Spinal cord (tissue), 10 donors: Measurements from ENCODE around the gene TTLL8. TPM values are rescaled to one million over a fixed set of nuclear protein-coding genes. Genes with fewer than 3 reads are reported as not detected.
"Not testable (repeated sequence)": the region's sequence is repeated elsewhere in the genome, so short reads cannot be mapped to it uniquely, and the experiment has no call there.

ENCODE experiments used
- DNase-seq, 6 donors: peaks; one replicate each; pipeline versions ENCODE4 v3.0.0 to v3.0.0-alpha.2; 2013 to 2015; ENCODE audit warnings: low spot score in 6 of 6, low read depth in 4 of 6
- H3K27ac ChIP-seq: one replicate; pipeline ENCODE4 v1.5.1; 2013; ENCODE audit warnings: low read depth, low read length, control low read depth
- H3K27me3 ChIP-seq: one replicate; pipeline ENCODE4 v1.6.1; 2013; ENCODE audit warnings: low read length; ENCODE audit not compliant: control insufficient read depth, insufficient read depth
- H3K36me3 ChIP-seq: one replicate; pipeline ENCODE4 v1.6.1; 2013; ENCODE audit warnings: low read length; ENCODE audit not compliant: control insufficient read depth, insufficient read depth
- H3K4me1 ChIP-seq: one replicate; pipeline ENCODE4 v1.6.1; 2013; ENCODE audit warnings: low read length; ENCODE audit not compliant: control insufficient read depth, insufficient read depth
- H3K4me3 ChIP-seq: one replicate; pipeline ENCODE4 v1.5.1; 2013; ENCODE audit warnings: low read depth, low read length, control low read depth
- H3K9me3 ChIP-seq: one replicate; pipeline ENCODE4 v1.6.1; 2013; ENCODE audit warnings: low read length; ENCODE audit not compliant: control insufficient read depth, insufficient read depth
- WGBS: methylation state at CpG from one replicate; pipeline ENCODE4 v1.1.5; 2013; ENCODE audit warnings: missing lambda C conversion rate; ENCODE audit not compliant: insufficient coverage; 5-methylcytosine and 5-hydroxymethylcytosine counted together
- polyA plus RNA-seq, 2 donors: library from polyadenylated mRNA; unstranded; fragments of 120-200 nt; gene quantifications; one replicate each; pipeline ENCODE4 v1.2.1, GENCODE V29; 2013; ENCODE audit not compliant: insufficient read length in 2 of 2
- total RNA-seq, 2 donors: library from RNA; depleted of rRNA in 1 of 2; stranded (reverse); fragments of 120-200 nt in 1 of 2; fragments of >200 nt in 1 of 2; gene quantifications; one replicate each; pipeline versions ENCODE4 v1.2.3 to v1.2.4, GENCODE V29; 2013 to 2014
- donor health status: healthy.

The TTLL8 gene
- total and polyA plus RNA-seq, 4 donors, result not detected

DNA sequence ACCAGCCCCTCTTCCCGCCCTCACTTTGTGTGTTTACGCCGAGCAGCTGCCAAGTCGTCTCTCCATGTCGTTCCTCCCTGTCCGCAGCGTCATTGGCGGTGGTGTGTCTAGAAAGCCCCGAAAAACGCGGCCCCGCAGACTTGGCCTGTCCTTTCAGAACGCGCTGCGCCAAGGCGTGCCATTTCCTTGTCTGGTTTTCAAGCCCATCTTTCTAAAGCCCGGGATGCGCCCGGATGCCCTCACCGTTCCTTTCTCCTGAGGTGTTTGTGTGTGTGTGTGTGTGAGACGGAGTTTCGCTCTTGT is 32.3 kb upstream of the TTLL8 start:
- H3K36me3 ChIP-seq, result peaks cover 5% of the 10 kb centered on the region
- peaks cover 13% of the 10 kb centered on the region for H3K4me1 ChIP-seq
- H3K4me3 ChIP-seq, result no peak overlapping the region
- 86% methylated on average over 16 of the region's 22 CpGs for WGBS
- H3K9me3 ChIP-seq, result no peaks in the 10 kb centered on the region
- H3K27me3 ChIP-seq, result no peaks in the 10 kb centered on the region
- no peak overlapping the region for H3K27ac ChIP-seq
- DNase-seq, result no peak

DNA sequence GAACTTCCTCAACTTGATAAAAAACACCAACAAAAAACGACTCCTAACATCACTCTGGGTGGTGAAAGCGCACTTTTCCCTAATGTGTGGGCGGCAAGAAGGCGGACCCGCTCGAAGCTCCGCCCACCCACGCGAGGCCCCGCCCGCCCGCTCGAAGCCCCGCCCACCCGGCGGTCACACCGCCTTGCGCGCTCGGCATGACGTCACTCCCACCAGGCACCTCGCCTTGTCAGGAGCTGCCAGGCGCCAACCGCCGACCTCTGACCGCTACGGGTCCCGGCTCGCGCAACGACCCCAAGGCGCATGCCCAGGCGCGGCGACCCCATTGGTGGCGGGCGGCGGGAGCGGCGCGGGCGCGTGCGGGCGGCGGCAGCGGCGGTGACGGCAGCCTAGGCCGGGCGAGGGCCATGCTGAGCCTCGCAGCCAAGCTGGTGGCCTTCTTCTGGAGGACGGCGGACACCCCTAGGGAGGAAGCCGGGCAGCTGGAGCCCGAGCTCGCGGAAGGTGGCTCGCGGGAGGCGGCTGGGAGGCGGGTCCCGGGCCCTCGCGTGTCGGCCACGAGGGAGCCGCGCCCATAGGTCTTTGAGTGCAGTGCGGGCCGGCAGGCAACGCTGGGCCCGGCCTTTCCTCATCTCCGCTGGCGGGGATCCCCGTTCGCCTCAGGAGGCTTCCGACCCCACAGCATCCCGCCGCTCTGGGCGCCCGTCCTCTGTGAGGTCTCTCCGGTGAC is 31.7 kb upstream of the TTLL8 start, which contains the start of gene MOV10L1:
Gene MOV10L1 (plus strand): TSS at position 325 of the 730 bp plus-strand sequence. CDS start 83 bp downstream, at position 408.
- H3K4me1 ChIP-seq, result peaks cover 18% of the 10 kb centered on the region
- no peak within 1 kb of the TSS for H3K27ac ChIP-seq
- DNase-seq, result peak in 3 of 6 donors; percentile 38 to 89 (median 54)
- WGBS, result 29% methylated on average over 79 of the region's 83 CpGs
- no peak within 1 kb of the TSS for H3K4me3 ChIP-seq
- no peaks in the 10 kb centered on the region for H3K9me3 ChIP-seq
- H3K27me3 ChIP-seq, result no peaks in the 10 kb centered on the region
- H3K36me3 ChIP-seq, result peaks cover 5% of the 10 kb centered on the region

DNA sequence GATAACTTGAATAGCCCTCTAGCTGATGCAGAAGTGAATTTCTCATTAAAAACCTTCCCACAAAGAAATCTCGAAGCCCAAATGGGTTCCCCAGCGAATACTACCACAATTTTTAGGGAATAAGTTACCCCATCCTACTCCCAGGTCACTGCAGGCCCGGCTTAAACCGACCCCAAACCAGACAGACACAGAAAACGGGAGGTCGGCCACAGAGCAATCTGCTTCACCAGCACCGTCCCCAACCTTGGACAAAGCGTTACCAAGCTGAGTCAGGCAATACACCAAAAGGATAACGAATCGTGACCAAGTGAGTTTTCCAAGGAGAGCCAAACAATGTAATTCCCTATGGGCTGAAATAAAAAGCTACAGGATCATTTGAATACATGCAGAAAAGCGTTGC is 31.1 kb upstream of the TTLL8 start:
- H3K27me3 ChIP-seq, result no peaks in the 10 kb centered on the region
- 79% methylated on average over 9 of the region's 11 CpGs for whole genome bisulfite sequencing
- H3K36me3 ChIP-seq, result peaks cover 5% of the 10 kb centered on the region
- no peak overlapping the region for H3K27ac ChIP-seq
- H3K4me1 ChIP-seq, result peaks cover 24% of the 10 kb centered on the region
- no peak overlapping the region for H3K4me3 ChIP-seq
- DNase-seq, result no peak
- H3K9me3 ChIP-seq, result no peaks in the 10 kb centered on the region

DNA sequence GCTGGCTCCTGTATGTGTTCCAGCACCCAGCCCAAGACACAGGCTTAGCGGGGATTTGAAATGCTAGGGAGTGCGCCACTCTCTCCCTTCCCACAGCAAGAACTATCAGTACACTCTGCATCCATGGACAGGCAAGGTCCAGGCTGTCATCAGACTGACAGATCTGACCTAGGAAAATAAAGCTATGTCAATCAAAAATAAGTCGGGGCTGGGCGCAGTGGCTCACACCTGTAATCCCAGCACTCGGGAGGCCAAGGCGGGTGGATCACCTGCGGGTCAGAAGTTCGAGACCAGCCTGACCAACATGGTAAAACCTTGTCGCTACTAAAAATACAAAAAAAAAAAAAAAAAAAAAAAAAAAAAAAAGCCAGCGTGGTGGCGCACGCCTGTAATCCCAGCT is 30.0 kb upstream of the TTLL8 start:
- Histone ChIP-seq H3K9me3 (no peaks in the 10 kb centered on the region), H3K4me1 (peaks cover 35% of the 10 kb centered on the region), H3K36me3 (peaks cover 7% of the 10 kb centered on the region), H3K27me3 (no peaks in the 10 kb centered on the region), H3K27ac (no peak overlapping the region), H3K4me3 (no peak overlapping the region)
- DNase-seq, result no peak
- WGBS, result 90% methylated on average over 7 of the region's 12 CpGs

DNA sequence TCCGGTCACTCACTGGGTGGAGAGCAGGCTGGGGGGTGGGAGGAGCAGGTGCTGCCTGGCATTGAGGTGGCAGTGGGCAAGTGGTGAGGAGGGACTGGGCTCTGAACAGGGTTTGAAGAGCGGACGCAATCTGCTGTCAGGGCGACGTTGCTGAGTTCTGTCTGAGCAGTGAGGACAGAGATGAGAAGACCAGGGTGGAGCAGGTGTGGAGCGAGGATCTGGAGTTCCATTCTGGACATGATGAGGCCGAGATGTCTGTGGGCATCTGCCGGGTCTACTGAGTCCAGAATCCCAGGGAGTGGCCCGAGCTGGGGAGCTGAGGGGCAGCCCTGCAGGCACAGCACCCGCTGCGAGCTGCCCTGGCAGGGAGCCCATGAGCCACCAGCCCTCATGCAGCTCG is 29.5 kb upstream of the TTLL8 start:
- Histone ChIP-seq H3K27ac (no peak overlapping the region), H3K27me3 (no peaks in the 10 kb centered on the region), H3K9me3 (no peaks in the 10 kb centered on the region), H3K4me1 (peaks cover 40% of the 10 kb centered on the region), H3K36me3 (peaks cover 12% of the 10 kb centered on the region), H3K4me3 (no peak overlapping the region)
- no peak for DNase-seq
- WGBS, result 89% methylated on average over 12 of the region's 12 CpGs

DNA sequence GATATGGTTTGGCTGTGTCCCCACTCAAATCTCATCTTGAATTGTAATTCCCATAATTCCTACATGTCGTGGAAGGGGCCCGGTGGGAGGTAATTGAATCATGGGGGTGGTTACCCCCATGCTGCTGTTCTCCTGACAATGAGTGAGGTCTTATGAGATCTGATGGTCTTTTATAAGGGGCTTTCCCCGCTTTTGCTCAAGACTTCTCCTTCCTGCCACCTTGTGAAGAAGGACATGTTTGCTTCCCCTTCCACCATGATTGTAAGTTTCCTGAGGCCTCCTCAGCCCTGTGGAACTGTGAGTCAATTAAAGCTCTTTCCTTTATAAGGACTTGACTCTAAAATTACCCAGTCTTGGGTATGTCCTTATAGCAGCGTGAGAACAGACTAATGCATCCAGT is 28.9 kb upstream of the TTLL8 start:
- H3K4me3 ChIP-seq, H3K27ac ChIP-seq, H3K27me3 ChIP-seq, H3K9me3 ChIP-seq, DNase-seq: not testable (repeated sequence)
- Histone ChIP-seq H3K36me3 (peaks cover 18% of the 10 kb centered on the region), H3K4me1 (peaks cover 40% of the 10 kb centered on the region)
- 100% methylated on average over 1 of the region's 4 CpGs for WGBS

DNA sequence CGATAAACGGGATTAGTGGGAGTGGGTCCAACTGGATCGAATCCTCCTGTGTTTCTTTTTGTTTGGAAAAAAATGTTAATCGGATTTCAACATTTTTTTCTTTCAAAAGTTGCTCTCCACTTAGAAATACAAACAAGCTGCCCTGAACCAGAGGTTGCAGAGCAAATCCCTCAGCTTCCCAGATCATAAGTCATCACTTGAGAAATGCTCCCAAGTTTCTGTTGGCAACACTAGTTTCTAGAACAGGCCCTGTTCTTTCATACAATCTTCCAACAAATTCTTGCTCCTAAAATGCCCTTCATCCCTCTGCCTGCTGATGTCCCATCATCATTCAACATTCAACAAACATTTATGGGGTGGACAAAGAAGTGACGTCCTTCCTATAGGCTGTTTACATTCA is 28.4 kb upstream of the TTLL8 start:
- DNase-seq, result no peak
- Histone ChIP-seq H3K4me3 (no peak overlapping the region), H3K27ac (no peak overlapping the region), H3K4me1 (peaks cover 40% of the 10 kb centered on the region), H3K36me3 (peaks cover 23% of the 10 kb centered on the region), H3K27me3 (no peaks in the 10 kb centered on the region), H3K9me3 (no peaks in the 10 kb centered on the region)
- WGBS, result no CpG with 5 or more reads among the region's 5 CpGs

DNA sequence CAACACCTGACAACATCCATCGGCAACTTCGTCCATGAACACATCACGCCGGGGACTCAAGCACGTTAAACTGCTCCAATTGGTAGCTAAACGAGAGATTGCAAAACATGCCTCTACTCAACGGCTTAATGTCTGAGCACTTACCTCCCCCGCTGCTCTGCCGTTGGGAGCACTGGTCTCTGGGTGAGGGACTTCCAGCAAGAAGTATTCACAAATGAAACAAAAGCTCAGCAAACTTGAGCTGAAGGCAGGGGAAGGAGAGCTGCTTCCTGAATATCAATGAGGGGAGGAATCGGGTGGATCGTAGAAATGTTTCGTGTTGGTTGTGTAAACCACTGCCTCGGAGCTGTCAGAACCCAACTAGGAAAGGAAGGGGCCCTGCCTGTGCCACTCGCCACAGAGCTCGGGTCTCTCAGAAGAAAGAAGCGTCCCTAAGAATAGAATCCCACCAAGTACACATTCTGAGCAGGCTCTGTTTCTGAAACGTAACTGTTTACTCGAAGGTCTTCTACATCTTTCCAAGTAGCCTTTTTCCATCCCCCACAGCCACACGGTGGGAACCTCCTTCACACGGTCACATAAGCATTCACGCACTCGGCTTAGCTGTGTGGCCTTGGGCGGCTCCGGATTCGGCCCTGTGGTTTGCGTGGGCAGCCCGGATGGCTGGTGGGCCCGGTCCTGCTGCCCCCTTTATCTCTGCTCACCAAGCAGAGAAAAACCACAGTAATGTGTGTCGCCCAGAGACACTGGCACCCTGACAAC is 27.3 kb upstream of the TTLL8 start, which contains the start of gene MLC1:
Gene MLC1 (minus strand): TSS at position 216 of the 762 bp plus-strand sequence. CDS start 524 bp downstream, outside the sequence.
- Histone ChIP-seq H3K4me3 (no peak within 1 kb of the TSS), H3K36me3 (peaks cover 24% of the 10 kb centered on the region), H3K27me3 (no peaks in the 10 kb centered on the region), H3K9me3 (no peaks in the 10 kb centered on the region), H3K4me1 (peaks cover 44% of the 10 kb centered on the region), H3K27ac (no peak within 1 kb of the TSS)
- WGBS, result 13% methylated on average over 27 of the region's 29 CpGs
- DNase-seq, result peak; percentile 47 to 88 (median 64)

DNA sequence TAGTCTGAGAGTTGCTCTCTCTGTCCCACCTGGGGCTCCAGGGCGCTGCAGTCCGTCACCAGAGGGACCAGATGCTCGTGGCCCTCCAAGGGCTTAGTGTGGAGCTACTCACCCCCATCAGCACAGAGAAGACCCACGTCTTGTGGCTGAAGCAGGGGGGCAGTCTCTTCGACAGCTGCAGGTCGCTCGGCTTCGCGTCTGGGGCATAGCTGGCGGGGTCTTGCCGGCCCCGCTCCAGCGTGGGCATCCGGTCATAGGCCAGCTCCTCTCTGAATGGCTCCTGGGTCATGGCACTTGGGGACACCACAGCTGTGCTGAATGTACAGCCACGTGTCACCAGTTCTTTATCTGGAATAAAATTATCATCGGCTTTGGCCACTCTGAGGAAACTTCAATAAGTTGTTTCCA is 26.5 kb upstream of the TTLL8 start:
- Histone ChIP-seq H3K4me3 (no peak overlapping the region), H3K4me1 (peaks cover 45% of the 10 kb centered on the region), H3K27me3 (no peaks in the 10 kb centered on the region), H3K9me3 (no peaks in the 10 kb centered on the region), H3K36me3 (peaks cover 28% of the 10 kb centered on the region), H3K27ac (no peak overlapping the region)
- peak in 1 of 6 donors; percentile 18 for DNase-seq
- WGBS, result 36% methylated on average over 14 of the region's 16 CpGs

DNA sequence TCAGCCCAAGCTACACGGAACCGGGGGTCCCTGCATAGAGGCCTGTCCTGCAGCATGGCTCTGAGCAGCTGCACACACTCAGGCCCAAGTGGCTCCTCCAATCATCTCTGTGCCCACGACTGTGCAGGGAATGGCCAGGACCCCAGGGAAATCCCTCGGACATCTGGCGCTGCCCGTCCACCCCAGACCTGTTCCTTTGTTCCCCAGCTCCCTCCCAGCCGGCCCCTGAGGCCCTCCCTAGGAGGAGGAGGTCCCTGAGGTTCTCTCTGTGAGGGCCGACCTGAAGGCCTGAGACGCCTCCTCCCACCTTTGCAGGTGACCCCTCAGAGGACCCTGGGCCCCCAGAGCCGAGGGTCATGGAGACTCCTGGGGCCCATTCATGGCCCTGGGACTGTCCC is 26.0 kb upstream of the TTLL8 start:
- no peaks in the 10 kb centered on the region for H3K27me3 ChIP-seq
- WGBS, result 26% methylated on average over 10 of the region's 10 CpGs
- H3K4me1 ChIP-seq, result peaks cover 45% of the 10 kb centered on the region
- no peak for DNase-seq
- no peak overlapping the region for H3K4me3 ChIP-seq
- H3K36me3 ChIP-seq, result peaks cover 28% of the 10 kb centered on the region
- no peaks in the 10 kb centered on the region for H3K9me3 ChIP-seq
- no peak overlapping the region for H3K27ac ChIP-seq
